NCI-H460 (cell line): ENCODE measurements around the gene POLR2E. TPM values are rescaled to one million over a fixed set of nuclear protein-coding genes. Genes with fewer than 3 reads are reported as not detected.

Experiments
- DNase-seq: peaks from one replicate; pipeline ENCODE4 v3.0.0-alpha.2; 2016; ENCODE audit warnings: low read depth; ENCODE audit errors: extremely low read depth
- total RNA-seq: library from RNA; depleted of rRNA; stranded (reverse); fragments of >200 nt; shearing (Covaris generic); gene quantifications from 2 replicates; pipeline ENCODE4 v1.2.3, GENCODE V29; 2014; rRNA removed

Gene POLR2E
- total RNA-seq, 1 experiment from 2014 or later: 108 TPM

GRCh38 chr19:1037621-1038064 lies 57.5 kb downstream of the POLR2E start:
- no peak for DNase-seq

Other genes starting within 250 kb of the POLR2E start
- gene ELANE, start 243.1 kb downstream of the POLR2E start, total RNA-seq: 0.40 TPM in 1 of 2 replicates, not detected in the other
- gene CFD, start 235.7 kb downstream of the POLR2E start, total RNA-seq: 9.2 and 14.1 TPM in 2 replicates
- gene MED16, start 202.2 kb downstream of the POLR2E start, total RNA-seq: 10.3 and 12.3 TPM in 2 replicates
- gene RNU6-9, start 201.9 kb downstream of the POLR2E start, total RNA-seq: not detected in 2 replicates
- gene R3HDM4, start 182.2 kb downstream of the POLR2E start, total RNA-seq: 28.6 and 35.1 TPM in 2 replicates
- not detected in 2 replicates for gene KISS1R, start 178.0 kb downstream of the POLR2E start, total RNA-seq
- 4.9 and 5.4 TPM in 2 replicates for gene ARID3A, start 169.3 kb downstream of the POLR2E start, total RNA-seq
- gene WDR18, start 111.0 kb downstream of the POLR2E start, total RNA-seq: 54.0 and 59.4 TPM in 2 replicates
- not detected in 2 replicates for gene GRIN3B, start 95.0 kb downstream of the POLR2E start, total RNA-seq
- gene TMEM259, start 74.3 kb downstream of the POLR2E start, total RNA-seq: 89.3 and 95.8 TPM in 2 replicates
- gene RNU6-2, start 73.9 kb downstream of the POLR2E start, total RNA-seq: not detected in 2 replicates
- 22.2 and 27.5 TPM in 2 replicates for gene CNN2, start 68.8 kb downstream of the POLR2E start, total RNA-seq
- gene ABCA7, start 55.3 kb downstream of the POLR2E start, total RNA-seq: 14.0 and 20.0 TPM in 2 replicates
- gene ARHGAP45, start 28.2 kb downstream of the POLR2E start, total RNA-seq: 0.92 and 2.5 TPM in 2 replicates
- 219 and 260 TPM in 2 replicates for gene GPX4, start 8.6 kb upstream of the POLR2E start, total RNA-seq
- 27.7 and 28.0 TPM in 2 replicates for gene SBNO2, start 78.9 kb upstream of the POLR2E start, total RNA-seq
- 25.5 and 28.7 TPM in 2 replicates for gene STK11, start 110.4 kb upstream of the POLR2E start, total RNA-seq
- gene CBARP, start 142.6 kb upstream of the POLR2E start, total RNA-seq: 1.8 and 3.1 TPM in 2 replicates
- gene ATP5F1D, start 146.4 kb upstream of the POLR2E start, total RNA-seq: 37.2 and 37.8 TPM in 2 replicates
- gene MIDN, start 153.2 kb upstream of the POLR2E start, total RNA-seq: 16.5 and 21.4 TPM in 2 replicates
- 134 and 148 TPM in 2 replicates for gene CIRBP, start 174.0 kb upstream of the POLR2E start, total RNA-seq
- 42.7 and 59.3 TPM in 2 replicates for gene FAM174C, start 180.2 kb upstream of the POLR2E start, total RNA-seq
- gene EFNA2, start 190.5 kb upstream of the POLR2E start, total RNA-seq: 0.62 TPM in 1 of 2 replicates, not detected in the other